Vagina (tissue), 2 donors: Measurements from ENCODE around the gene ITSN1. TPM values are rescaled to one million over a fixed set of nuclear protein-coding genes. Genes with fewer than 3 reads are reported as not detected.
"Not testable (repeated sequence)": the region's sequence is repeated elsewhere in the genome, so short reads cannot be mapped to it uniquely, and the experiment has no call there.

Source experiments
- DNase-seq, 2 donors: peaks; one replicate each; pipeline ENCODE4 v3.0.0-alpha.2; 2017; ENCODE audit errors: extremely low spot score in 2 of 2
- H3K27ac ChIP-seq: fragments of 200-600 bp; sonication (generic); one replicate; pipeline ENCODE4 v1.5.1; 2019
- H3K27me3 ChIP-seq: fragments of 200-600 bp; sonication (generic); one replicate; pipeline ENCODE4 v1.5.1; 2019
- H3K36me3 ChIP-seq, 2 donors: fragments of 200-600 bp; sonication (generic); one replicate each; pipeline ENCODE4 v1.5.1; 2017 to 2019
- H3K4me1 ChIP-seq: fragments of 200-600 bp; sonication (generic); one replicate; pipeline ENCODE4 v1.5.1; 2019
- H3K4me3 ChIP-seq, 2 donors: fragments of 200-600 bp; sonication (generic); 1 replicate in 1 of 2; 2 replicates in 1 of 2; pipeline ENCODE4 v1.5.1; 2016 to 2019
- H3K9me3 ChIP-seq: fragments of 200-600 bp; sonication (generic); one replicate; pipeline ENCODE4 v1.5.1; 2019
- CTCF ChIP-seq, 3 experiments: fragments of 450-650 bp in 2 of 3; fragments of 200-600 bp in 1 of 3; sonication (generic) in 1 of 3; IDR thresholded peaks; one replicate each; pipeline ENCODE4 v1.5.1; 2017 to 2019; ENCODE audit warnings: antibody characterized with exemption in 3 of 3, mild to moderate bottlenecking in 2 of 3, moderate library complexity in 2 of 3
- POLR2A ChIP-seq, 2 donors: fragments of 450-650 bp; IDR thresholded peaks; one replicate each; pipeline ENCODE4 v1.6.1; 2017; ENCODE audit warnings: antibody characterized with exemption in 2 of 2, mild to moderate bottlenecking in 2 of 2, moderate library complexity in 2 of 2
- POLR2AphosphoS5 ChIP-seq, 2 donors: sonication (generic); formaldehyde crosslinking; IDR thresholded peaks; one replicate each; pipeline ENCODE4 v1.9.0; 2017; ENCODE audit warnings: antibody characterized with exemption in 2 of 2, mild to moderate bottlenecking in 2 of 2, low read depth in 1 of 2; ENCODE audit not compliant: insufficient read depth in 1 of 2
- intact Hi-C: fragments of 100-400 bp; cut with DNase I; formaldehyde crosslinking; loops from one replicate; pipeline ENCODE4 v1.15.1; 2023
- total RNA-seq: library from RNA; depleted of rRNA; stranded (reverse); fragments of >200 nt; gene quantifications from one replicate; pipeline ENCODE4 v1.2.3, GENCODE V29; 2016

Gene ITSN1
- total RNA-seq, 1 donor from 2014 or later: 46.9 TPM

GRCh38 chr21:33787431-33787830, 145.1 kb downstream of the ITSN1 start:
- DNase-seq: no peak
- no peak for TF ChIP-seq CTCF (IDR thresholded peaks at IDR 0.05)
- no peak for TF ChIP-seq POLR2A (IDR thresholded peaks at IDR 0.05)
- no peak for TF ChIP-seq POLR2AphosphoS5 (IDR thresholded peaks at IDR 0.05; ENCODE audit: insufficient read depth in 1 of 2, low read depth in 1 of 2)
- H3K27me3 ChIP-seq: no peaks in the 10 kb centered on the region
- intact Hi-C loops: no loop called here
- H3K27ac ChIP-seq: no peak overlapping the region
- no peaks in the 10 kb centered on the region for H3K4me1 ChIP-seq
- no peaks in the 10 kb centered on the region for H3K36me3 ChIP-seq
- no peak overlapping the region for H3K4me3 ChIP-seq
- no peaks in the 10 kb centered on the region for H3K9me3 ChIP-seq

- H3K4me3 ChIP-seq, H3K27ac ChIP-seq, DNase-seq, H3K27me3 ChIP-seq, H3K9me3 ChIP-seq, intact Hi-C loops, H3K4me1 ChIP-seq, H3K36me3 ChIP-seq: not testable (repeated sequence)
Measured at GRCh38 chr21:33788438-33788837, 146.1 kb downstream of the ITSN1 start.

GRCh38 chr21:33789697-33790096, 147.4 kb downstream of the ITSN1 start:
- no peak overlapping the region for H3K4me3 ChIP-seq
- H3K27ac ChIP-seq: no peak overlapping the region
- H3K9me3 ChIP-seq: no peaks in the 10 kb centered on the region
- no peaks in the 10 kb centered on the region for H3K27me3 ChIP-seq
- H3K4me1 ChIP-seq: no peaks in the 10 kb centered on the region
- no peak for DNase-seq
- H3K36me3 ChIP-seq: no peaks in the 10 kb centered on the region
- intact Hi-C loops: no loop called here
- no peak for TF ChIP-seq POLR2AphosphoS5 (IDR thresholded peaks at IDR 0.05; ENCODE audit: insufficient read depth in 1 of 2, low read depth in 1 of 2)
- TF ChIP-seq CTCF (IDR thresholded peaks at IDR 0.05): no peak
- no peak for TF ChIP-seq POLR2A (IDR thresholded peaks at IDR 0.05)

GRCh38 chr21:33791073-33791472, 148.8 kb downstream of the ITSN1 start:
- intact Hi-C loops: no loop called here
- Histone ChIP-seq H3K4me1 (no peaks in the 10 kb centered on the region), H3K27ac (no peak overlapping the region), H3K9me3 (no peaks in the 10 kb centered on the region), H3K27me3 (no peaks in the 10 kb centered on the region), H3K36me3 (no peaks in the 10 kb centered on the region), H3K4me3 (no peak overlapping the region)
- DNase-seq: no peak
- no peak for TF ChIP-seq POLR2A (IDR thresholded peaks at IDR 0.05)
- TF ChIP-seq CTCF (IDR thresholded peaks at IDR 0.05): no peak
- no peak for TF ChIP-seq POLR2AphosphoS5 (IDR thresholded peaks at IDR 0.05; ENCODE audit: insufficient read depth in 1 of 2, low read depth in 1 of 2)

GRCh38 chr21:33794596-33794995, 152.3 kb downstream of the ITSN1 start:
- Histone ChIP-seq H3K4me3 (no peak overlapping the region), H3K4me1 (no peaks in the 10 kb centered on the region), H3K27ac (no peak overlapping the region), H3K36me3 (peaks cover 0 to 7% of the 10 kb centered on the region in 2 donors), H3K9me3 (no peaks in the 10 kb centered on the region), H3K27me3 (no peaks in the 10 kb centered on the region)
- no peak for DNase-seq
- intact Hi-C loops: no loop called here
- no peak for TF ChIP-seq CTCF (IDR thresholded peaks at IDR 0.05)
- no peak for TF ChIP-seq POLR2AphosphoS5 (IDR thresholded peaks at IDR 0.05; ENCODE audit: insufficient read depth in 1 of 2, low read depth in 1 of 2)
- TF ChIP-seq POLR2A (IDR thresholded peaks at IDR 0.05): no peak

GRCh38 chr21:33797565-33797964, 155.3 kb downstream of the ITSN1 start:
- peaks cover 0 to 7% of the 10 kb centered on the region in 2 donors for H3K36me3 ChIP-seq
- no peak overlapping the region for H3K27ac ChIP-seq
- peaks cover 16% of the 10 kb centered on the region for H3K4me1 ChIP-seq
- H3K4me3 ChIP-seq: no peak overlapping the region
- DNase-seq: no peak
- intact Hi-C loops: no loop called here
- H3K27me3 ChIP-seq: no peaks in the 10 kb centered on the region
- TF ChIP-seq POLR2AphosphoS5 (IDR thresholded peaks at IDR 0.05; ENCODE audit: insufficient read depth in 1 of 2, low read depth in 1 of 2) (no peak), POLR2A (IDR thresholded peaks at IDR 0.05) (no peak), CTCF (IDR thresholded peaks at IDR 0.05) (no peak)
- H3K9me3 ChIP-seq: no peaks in the 10 kb centered on the region
